HT1080 (cell line): ENCODE results near the gene OR1N2. TPM values are rescaled to one million over a fixed set of nuclear protein-coding genes. Genes with fewer than 3 reads are reported as not detected.

ENCODE experiments used
- total RNA-seq: library from RNA; depleted of rRNA; stranded (reverse); fragments of >200 nt; shearing (Covaris generic); gene quantifications from 2 replicates; pipeline ENCODE4 v1.2.3, GENCODE V29; 2014; rRNA removed

OR1N2 gene
- total RNA-seq, 1 experiment from 2014 or later = not detected

Other genes with a start within 250 kb of the OR1N2 start
- 0.07 and 0.24 TPM in 2 replicates for gene PTGS1, start 182.1 kb upstream of the OR1N2 start, total RNA-seq
- not detected in 2 replicates for gene OR1J1, start 75.2 kb upstream of the OR1N2 start, total RNA-seq
- gene OR1J2, start 42.3 kb upstream of the OR1N2 start, total RNA-seq = 0.17 TPM in 1 of 2 replicates, not detected in the other
- gene OR1J4, start 34.0 kb upstream of the OR1N2 start, total RNA-seq = not detected in 2 replicates
- not detected in 2 replicates for gene OR1N1, start 25.8 kb upstream of the OR1N2 start, total RNA-seq
- gene OR1L8, start 30.3 kb downstream of the OR1N2 start, total RNA-seq = not detected in 2 replicates
- not detected in 2 replicates for gene OR1Q1, start 61.6 kb downstream of the OR1N2 start, total RNA-seq
- not detected in 2 replicates for gene OR1B1, start 104.5 kb downstream of the OR1N2 start, total RNA-seq
- gene OR1L1, start 108.6 kb downstream of the OR1N2 start, total RNA-seq = not detected in 2 replicates
- not detected in 2 replicates for gene OR1L3, start 122.0 kb downstream of the OR1N2 start, total RNA-seq
- gene OR1L4, start 170.9 kb downstream of the OR1N2 start, total RNA-seq = not detected in 2 replicates
- gene OR1L6, start 189.2 kb downstream of the OR1N2 start, total RNA-seq = not detected in 2 replicates
- gene OR5C1, start 235.8 kb downstream of the OR1N2 start, total RNA-seq = not detected in 2 replicates
- not detected in 2 replicates for gene OR1K1, start 247.0 kb downstream of the OR1N2 start, total RNA-seq